CD14-positive monocyte (primary cell): ENCODE results near the gene LRPAP1. TPM values are rescaled to one million over a fixed set of nuclear protein-coding genes. Genes with fewer than 3 reads are reported as not detected.
"Not testable (repeated sequence)": the region's sequence is repeated elsewhere in the genome, so short reads cannot be mapped to it uniquely, and the experiment has no call there.

ENCODE experiments used
- DNase-seq, 3 donors: peaks; one replicate each; pipeline ENCODE4 v3.0.0-alpha.2; 2011 to 2022
- H2AFZ ChIP-seq: 2 replicates; pipeline ENCODE4 v1.6.0; 2012; ENCODE audit warnings: mild to moderate bottlenecking, low read depth, low read length, inconsistent platforms; ENCODE audit not compliant: insufficient read depth, poor library complexity, severe bottlenecking
- H3K27ac ChIP-seq, 2 donors: 1 replicate in 1 of 2; 2 replicates in 1 of 2; pipeline ENCODE4 v1.5.1; 2012 to 2013; ENCODE audit warnings: low read length in 2 of 2, control low read depth in 1 of 2, inconsistent platforms in 1 of 2, low read depth in 1 of 2, mild to moderate bottlenecking in 1 of 2
- H3K27me3 ChIP-seq, 2 donors: one replicate each; pipeline versions ENCODE4 v1.6.0 to v1.6.1; 2011 to 2013; ENCODE audit warnings: low read length in 2 of 2; ENCODE audit not compliant: control insufficient read depth in 2 of 2, insufficient read depth in 2 of 2
- H3K36me3 ChIP-seq, 2 donors: replicated peaks in 1 of 2; 1 replicate in 1 of 2; 2 replicates in 1 of 2; pipeline versions ENCODE4 v1.5.1 to v1.6.1; 2012 to 2013; ENCODE audit warnings: low read length in 2 of 2, control low read depth in 1 of 2, inconsistent platforms in 1 of 2, mild to moderate bottlenecking in 1 of 2; ENCODE audit not compliant: insufficient read depth in 2 of 2, control insufficient read depth in 1 of 2
- H3K4me1 ChIP-seq, 2 donors: 1 replicate in 1 of 2; 2 replicates in 1 of 2; pipeline versions ENCODE4 v1.5.1 to v1.6.1; 2012 to 2013; ENCODE audit warnings: low read length in 2 of 2, control low read depth in 1 of 2, inconsistent platforms in 1 of 2, mild to moderate bottlenecking in 1 of 2, moderate library complexity in 1 of 2; ENCODE audit not compliant: insufficient read depth in 2 of 2, control insufficient read depth in 1 of 2
- H3K4me2 ChIP-seq: replicated peaks from 2 replicates; pipeline ENCODE3; 2012; ENCODE audit warnings: low read length, moderate library complexity, mild to moderate bottlenecking; ENCODE audit not compliant: poor library complexity, severe bottlenecking; ENCODE audit errors: extremely low read depth
- H3K4me3 ChIP-seq, 3 experiments: fragments of 200-600 bp in 1 of 3; sonication (generic) in 1 of 3; replicated peaks in 1 of 3; 1 replicate in 2 of 3; 2 replicates in 1 of 3; pipeline ENCODE4 v1.5.1; 2011 to 2013; ENCODE audit warnings: low read length in 3 of 3, mild to moderate bottlenecking in 3 of 3, control low read depth in 2 of 3, low read depth in 2 of 3, inconsistent platforms in 1 of 3, moderate library complexity in 1 of 3
- H3K79me2 ChIP-seq: 2 replicates; pipeline ENCODE4 v1.6.0; 2012; ENCODE audit warnings: mild to moderate bottlenecking, control low read depth, inconsistent platforms, low read length, moderate library complexity; ENCODE audit not compliant: insufficient read depth
- H3K9ac ChIP-seq: 2 replicates; pipeline ENCODE4 v1.6.0; 2017; ENCODE audit warnings: low read length, mild to moderate bottlenecking; ENCODE audit not compliant: insufficient read depth, poor library complexity, severe bottlenecking
- H3K9me3 ChIP-seq, 2 donors: replicated peaks in 1 of 2; 1 replicate in 1 of 2; 2 replicates in 1 of 2; pipeline versions ENCODE4 v1.5.1 to v1.6.1; 2012 to 2013; ENCODE audit warnings: low read length in 2 of 2, control low read depth in 1 of 2; ENCODE audit not compliant: control insufficient read depth in 1 of 2, insufficient read depth in 1 of 2
- H4K20me1 ChIP-seq: 2 replicates; pipeline ENCODE4 v1.6.0; 2012; ENCODE audit warnings: mild to moderate bottlenecking, low read length, control low read depth, moderate library complexity; ENCODE audit not compliant: insufficient read depth
- H3K27ac Mint-ChIP-seq, 7 donors: one replicate each; pipeline ENCODE4 v1.8.0; 2020; ENCODE audit warnings: mild to moderate bottlenecking in 7 of 7, mixed read lengths in 7 of 7, moderate library complexity in 6 of 7, inconsistent platforms in 2 of 7
- H3K27me3 Mint-ChIP-seq, 3 donors: one replicate each; pipeline ENCODE4 v1.8.0; 2021 to 2022; ENCODE audit warnings: low read depth in 3 of 3, mild to moderate bottlenecking in 3 of 3, mixed read lengths in 3 of 3, moderate library complexity in 3 of 3, inconsistent platforms in 1 of 3
- H3K36me3 Mint-ChIP-seq, 2 donors: one replicate each; pipeline ENCODE4 v1.8.0; 2020; ENCODE audit warnings: mixed read lengths in 2 of 2, inconsistent platforms in 1 of 2, mild to moderate bottlenecking in 1 of 2
- H3K4me1 Mint-ChIP-seq: one replicate; pipeline ENCODE4 v1.8.0; 2020; ENCODE audit warnings: mild to moderate bottlenecking, mixed read lengths
- H3K4me3 Mint-ChIP-seq, 2 donors: one replicate each; pipeline ENCODE4 v1.8.0; 2020; ENCODE audit warnings: mild to moderate bottlenecking in 2 of 2, mixed read lengths in 2 of 2, moderate library complexity in 1 of 2
- H3K9me3 Mint-ChIP-seq, 7 donors: one replicate each; pipeline ENCODE4 v1.8.0; 2020 to 2022; ENCODE audit warnings: mixed read lengths in 7 of 7, mild to moderate bottlenecking in 6 of 7, moderate library complexity in 6 of 7, inconsistent platforms in 2 of 7
- WGBS: methylation state at CpG from one replicate; pipeline ENCODE4 v1.1.5; 2013; ENCODE audit warnings: missing lambda C conversion rate; ENCODE audit not compliant: insufficient coverage; 5-methylcytosine and 5-hydroxymethylcytosine counted together
- intact Hi-C, 2 donors: fragments of 100-400 bp; cut with micrococcal nuclease; formaldehyde crosslinking; loops; one replicate each; pipeline versions ENCODE4 v1.15.0 to v1.15.1; 2023
- polyA plus RNA-seq, 3 donors: library from polyadenylated mRNA; depleted of rRNA in 1 of 3; unstranded in 2 of 3; stranded (reverse) in 1 of 3; fragments of 300-500 nt in 2 of 3; fragments of >200 nt in 1 of 3; fragmentation: Illumina TruSeq in 2 of 3; gene quantifications; 1 replicate in 2 of 3; 2 replicates in 1 of 3; pipeline ENCODE4 v1.2.3, GENCODE V29; 2012 to 2021

Gene LRPAP1
- polyA plus RNA-seq, 3 donors: 169 to 204 (median 180) TPM

DNA sequence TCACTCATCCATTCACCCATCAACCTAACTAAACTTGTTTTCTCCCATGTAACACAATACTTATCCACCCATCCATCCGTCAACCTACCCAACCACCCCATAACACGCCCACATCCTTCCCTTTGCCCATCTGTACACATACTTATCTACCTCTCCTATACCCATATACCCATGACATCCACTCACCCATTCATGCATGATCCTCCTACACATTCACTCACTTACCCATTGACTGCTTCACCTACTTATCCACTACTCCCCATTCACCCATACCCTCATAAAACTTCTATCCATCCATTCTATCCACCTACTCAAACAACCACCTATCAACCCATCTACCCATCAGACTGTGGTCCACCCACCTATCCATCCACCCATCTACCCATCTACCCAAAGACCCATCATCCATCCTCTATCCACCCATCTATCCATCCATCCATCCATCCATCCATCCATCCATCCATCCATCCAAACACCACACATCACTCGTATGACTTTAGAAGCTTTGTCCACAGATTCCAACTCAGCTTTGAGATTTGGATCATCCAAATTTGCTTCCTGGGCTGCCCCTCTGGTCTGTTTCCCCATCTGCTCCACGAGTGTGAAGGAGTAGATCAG lies 46.4 kb upstream of the LRPAP1 start:
- H3K36me3 Mint-ChIP-seq, H3K4me2 ChIP-seq, H3K4me1 Mint-ChIP-seq, H4K20me1 ChIP-seq, H3K27ac ChIP-seq, H3K79me2 ChIP-seq, H3K9ac ChIP-seq, H3K4me3 ChIP-seq, H3K27me3 ChIP-seq, H3K4me3 Mint-ChIP-seq, H3K4me1 ChIP-seq, DNase-seq, intact Hi-C loops, H3K27ac Mint-ChIP-seq, H3K9me3 ChIP-seq, H3K9me3 Mint-ChIP-seq, H2AFZ ChIP-seq, H3K36me3 ChIP-seq: not testable (repeated sequence)
- WGBS: 93% methylated on average over 2 of the region's 4 CpGs
- peaks cover 13 to 26% (median 20%) of the 10 kb centered on the region in 3 donors for H3K27me3 Mint-ChIP-seq

DNA sequence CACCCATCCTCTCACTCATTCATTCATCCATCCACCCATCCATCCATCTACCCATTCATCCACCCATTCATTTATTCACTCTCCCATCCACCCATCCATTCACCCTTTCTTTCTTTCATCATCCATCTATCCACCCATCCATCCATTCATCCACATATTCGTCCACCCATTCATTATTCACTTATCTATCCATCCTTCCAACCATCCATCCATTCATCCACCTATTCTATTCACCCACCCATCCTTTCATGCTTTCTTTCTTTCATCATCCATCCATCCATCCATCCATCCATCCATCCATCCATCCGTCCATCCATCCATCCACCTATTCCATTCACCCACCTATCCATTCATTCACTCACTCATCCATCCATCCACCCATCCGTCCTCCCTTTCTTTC lies 45.8 kb upstream of the LRPAP1 start:
- 98% methylated on average over 3 of the region's 3 CpGs for WGBS

GRCh38 chr4:3577208-3577892 lies 45.1 kb upstream of the LRPAP1 start:
- not testable (repeated sequence) for H3K9me3 ChIP-seq, H3K4me2 ChIP-seq
- WGBS: 69% methylated on average over 5 of the region's 11 CpGs

More for the DNA sequence above, 45.8 kb upstream of the LRPAP1 start:
- H3K27ac Mint-ChIP-seq, H3K4me3 ChIP-seq, H3K4me1 Mint-ChIP-seq, H3K36me3 ChIP-seq, H3K36me3 Mint-ChIP-seq, H3K4me3 Mint-ChIP-seq, H3K9me3 ChIP-seq, H3K27ac ChIP-seq, H3K4me2 ChIP-seq, H3K4me1 ChIP-seq, H4K20me1 ChIP-seq, intact Hi-C loops, H3K27me3 ChIP-seq, H3K79me2 ChIP-seq, H2AFZ ChIP-seq, H3K9me3 Mint-ChIP-seq, DNase-seq, H3K9ac ChIP-seq: not testable (repeated sequence)
- H3K27me3 Mint-ChIP-seq: peaks cover 13 to 27% (median 20%) of the 10 kb centered on the region in 3 donors

DNA sequence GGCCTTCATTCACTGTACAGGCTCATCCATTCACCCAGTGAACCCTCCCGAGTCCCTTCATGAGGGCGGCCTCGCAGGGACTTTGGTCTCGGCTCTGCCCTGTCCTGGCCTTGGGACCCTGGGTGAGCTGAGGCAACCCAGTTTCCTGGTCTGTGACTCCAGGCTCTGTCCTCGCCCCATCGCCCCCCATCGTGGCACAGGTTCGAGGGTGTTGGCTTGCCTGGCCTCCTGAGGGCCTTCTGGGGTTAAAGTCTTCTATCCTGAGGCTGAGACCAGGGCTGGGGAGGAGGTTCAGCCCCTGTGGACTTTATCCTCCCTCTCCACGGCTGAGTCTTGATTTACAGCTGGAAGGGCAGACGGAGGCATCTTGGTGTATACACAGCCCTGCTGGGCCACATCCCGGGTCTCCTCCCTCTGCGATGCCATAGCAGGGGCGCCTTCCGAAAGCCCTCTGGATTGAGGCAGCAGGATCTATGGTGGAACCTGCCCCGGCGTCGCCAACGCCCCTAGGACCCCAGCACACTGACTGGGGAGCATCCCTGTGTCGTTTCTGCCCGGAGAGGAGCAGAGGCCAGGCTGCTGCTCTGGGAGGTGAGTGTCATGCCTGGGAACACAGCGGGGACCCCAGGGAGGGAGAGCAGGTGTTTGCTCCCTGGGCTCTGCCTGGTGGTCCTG lies 44.4 kb upstream of the LRPAP1 start:
- H3K27ac Mint-ChIP-seq, H3K36me3 Mint-ChIP-seq, H3K4me3 Mint-ChIP-seq, H3K36me3 ChIP-seq, H3K79me2 ChIP-seq, H3K4me1 ChIP-seq, H4K20me1 ChIP-seq, H3K9ac ChIP-seq, H3K9me3 Mint-ChIP-seq, H3K4me2 ChIP-seq, DNase-seq, H3K27ac ChIP-seq, H3K27me3 ChIP-seq, H2AFZ ChIP-seq, intact Hi-C loops, H3K4me3 ChIP-seq, H3K4me1 Mint-ChIP-seq, H3K9me3 ChIP-seq: not testable (repeated sequence)
- peaks cover 13 to 23% (median 18%) of the 10 kb centered on the region in 3 donors for H3K27me3 Mint-ChIP-seq
- WGBS: 80% methylated on average over 10 of the region's 21 CpGs

More at GRCh38 chr4:3577208-3577892, 45.1 kb upstream of the LRPAP1 start:
- H3K4me1 ChIP-seq, H3K4me1 Mint-ChIP-seq, DNase-seq, H3K9ac ChIP-seq, H3K9me3 Mint-ChIP-seq, H3K36me3 ChIP-seq, intact Hi-C loops, H3K4me3 Mint-ChIP-seq, H2AFZ ChIP-seq, H3K4me3 ChIP-seq, H3K36me3 Mint-ChIP-seq, H3K79me2 ChIP-seq, H3K27ac ChIP-seq, H4K20me1 ChIP-seq, H3K27ac Mint-ChIP-seq, H3K27me3 ChIP-seq: not testable (repeated sequence)
- peaks cover 13 to 27% (median 20%) of the 10 kb centered on the region in 3 donors for H3K27me3 Mint-ChIP-seq
